Activated CD8-positive, alpha-beta T cell treated with anti-CD3 and anti-CD28 coated beads for 36 hours (primary cell): ENCODE measurements around the gene FOXO6. TPM values are rescaled to one million over a fixed set of nuclear protein-coding genes. Genes with fewer than 3 reads are reported as not detected.

Experiments
- ATAC-seq: fragments of 200-7000 bp; cut with Tn5 transposase; one replicate; pipeline ENCODE4 v1.10.0; 2021; ENCODE audit warnings: mild to moderate bottlenecking, moderate library complexity
- CTCF ChIA-PET: fragments of 350-600 bp; sonication (Branson Sonifier 250); formaldehyde crosslinking; loops from one replicate; lab custom pipeline; 2021; ENCODE audit warnings: antibody characterized with exemption; lab: Charles Lee
- POLR2A ChIA-PET: fragments of 350-600 bp; sonication (Branson Sonifier 250); formaldehyde crosslinking; loops from one replicate; lab custom pipeline; 2021; ENCODE audit warnings: antibody characterized with exemption; lab: Charles Lee
- DNase-seq: peaks from one replicate; pipeline ENCODE4 v3.0.0-alpha.2; 2020
- H3K27ac Mint-ChIP-seq: one replicate; pipeline ENCODE4 v1.8.0; 2021; ENCODE audit warnings: mild to moderate bottlenecking, mixed read lengths
- H3K27me3 Mint-ChIP-seq: one replicate; pipeline ENCODE4 v1.8.0; 2021; ENCODE audit warnings: mixed read lengths
- H3K36me3 Mint-ChIP-seq: one replicate; pipeline ENCODE4 v1.8.0; 2021; ENCODE audit warnings: low read depth, mixed read lengths
- H3K4me1 Mint-ChIP-seq: one replicate; pipeline ENCODE4 v1.8.0; 2021; ENCODE audit warnings: low read depth, mixed read lengths
- H3K4me3 Mint-ChIP-seq: one replicate; pipeline ENCODE4 v1.8.0; 2021; ENCODE audit warnings: mild to moderate bottlenecking, moderate library complexity, mixed read lengths
- H3K9me3 Mint-ChIP-seq: one replicate; pipeline ENCODE4 v1.8.0; 2021; ENCODE audit warnings: mixed read lengths
- intact Hi-C: fragments of 100-400 bp; cut with micrococcal nuclease; formaldehyde crosslinking; loops from one replicate; pipeline ENCODE4 v1.10.0; 2022
- total RNA-seq, 2 experiments: library from RNA; stranded (reverse); gene quantifications; one replicate each; pipeline ENCODE4 v1.2.3, GENCODE V29; 2021
- TF ChIP-seq, protein P1 (sequence below): fragments of 200-600 bp; IDR thresholded peaks from one replicate; pipeline ENCODE4 v1.8.0; 2022; ENCODE audit warnings: antibody characterized with exemption, mild to moderate bottlenecking

Gene FOXO6
- total RNA-seq, 2 experiments from 2014 or later, result 0.49 to 0.68 TPM

DNA sequence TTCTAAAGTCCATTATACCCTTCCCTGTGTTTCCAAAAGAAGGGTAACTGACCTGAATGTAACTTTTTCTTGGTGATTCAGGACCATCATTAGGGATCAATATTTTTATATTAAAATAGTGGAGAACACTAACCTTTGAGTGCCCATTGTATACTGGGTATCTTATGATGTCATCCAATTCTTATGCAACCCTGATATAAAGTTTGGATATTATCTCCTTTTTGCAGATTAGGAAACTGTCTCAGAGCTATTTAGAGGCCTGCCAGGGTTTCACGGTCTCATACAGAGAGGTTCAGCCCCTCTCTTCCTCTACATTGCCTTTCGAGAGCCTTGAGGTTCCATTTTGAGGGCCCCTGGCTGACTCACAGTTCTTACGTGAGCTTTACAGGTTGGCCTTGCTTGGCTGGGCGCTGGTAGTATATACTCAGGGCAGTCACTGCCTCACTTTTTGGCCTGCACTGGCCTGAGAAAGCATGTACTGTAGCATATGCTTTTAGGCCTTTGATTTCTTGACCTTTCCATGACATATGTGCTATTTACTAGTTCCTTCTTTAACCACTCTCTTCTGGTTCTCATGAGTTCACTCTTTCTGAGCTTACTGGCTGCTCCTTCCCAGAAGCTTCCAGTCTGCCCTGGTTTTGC is 15.7 kb upstream of the FOXO6 start:
- ChIA-PET CTCF (interaction anchor here (1.3 kb wide), 1 partner anchor 9 kb away, joined by 4 read pairs; no protein-coding TSS in a partner anchor), POLR2A (no interaction called here)
- Mint-ChIP-seq H3K4me3 (no peak overlapping the region), H3K4me1 (peaks cover 17% of the 10 kb centered on the region), H3K9me3 (no peaks in the 10 kb centered on the region), H3K27me3 (peaks cover 15% of the 10 kb centered on the region), H3K27ac (no peak overlapping the region), H3K36me3 (no peaks in the 10 kb centered on the region)
- DNase-seq (no peak), ATAC-seq (no peak)
- intact Hi-C loops, result no loop called here
- TF ChIP-seq, protein P1, sequence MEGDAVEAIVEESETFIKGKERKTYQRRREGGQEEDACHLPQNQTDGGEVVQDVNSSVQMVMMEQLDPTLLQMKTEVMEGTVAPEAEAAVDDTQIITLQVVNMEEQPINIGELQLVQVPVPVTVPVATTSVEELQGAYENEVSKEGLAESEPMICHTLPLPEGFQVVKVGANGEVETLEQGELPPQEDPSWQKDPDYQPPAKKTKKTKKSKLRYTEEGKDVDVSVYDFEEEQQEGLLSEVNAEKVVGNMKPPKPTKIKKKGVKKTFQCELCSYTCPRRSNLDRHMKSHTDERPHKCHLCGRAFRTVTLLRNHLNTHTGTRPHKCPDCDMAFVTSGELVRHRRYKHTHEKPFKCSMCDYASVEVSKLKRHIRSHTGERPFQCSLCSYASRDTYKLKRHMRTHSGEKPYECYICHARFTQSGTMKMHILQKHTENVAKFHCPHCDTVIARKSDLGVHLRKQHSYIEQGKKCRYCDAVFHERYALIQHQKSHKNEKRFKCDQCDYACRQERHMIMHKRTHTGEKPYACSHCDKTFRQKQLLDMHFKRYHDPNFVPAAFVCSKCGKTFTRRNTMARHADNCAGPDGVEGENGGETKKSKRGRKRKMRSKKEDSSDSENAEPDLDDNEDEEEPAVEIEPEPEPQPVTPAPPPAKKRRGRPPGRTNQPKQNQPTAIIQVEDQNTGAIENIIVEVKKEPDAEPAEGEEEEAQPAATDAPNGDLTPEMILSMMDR, result no peak

DNA sequence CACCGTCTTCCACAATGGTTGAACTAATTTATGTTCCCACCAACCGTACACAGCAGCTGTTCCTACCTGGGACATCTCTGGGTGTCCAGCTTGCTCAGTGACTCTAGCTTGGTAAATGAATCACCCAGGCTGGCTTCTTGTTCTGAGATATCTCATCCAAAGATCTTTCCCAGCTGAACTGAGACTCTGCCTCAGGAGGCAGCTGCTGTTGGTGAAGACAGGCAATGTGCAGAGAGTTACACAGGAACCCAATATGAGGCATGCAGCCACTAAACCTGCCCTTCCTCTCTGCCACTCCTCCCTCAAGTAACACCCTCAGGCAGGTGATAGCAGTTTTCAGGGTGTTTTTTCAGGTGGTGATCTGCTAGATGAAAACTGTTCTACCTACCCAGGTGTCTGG is 14.0 kb upstream of the FOXO6 start:
- H3K4me3 Mint-ChIP-seq, result no peak overlapping the region
- H3K36me3 Mint-ChIP-seq, result no peaks in the 10 kb centered on the region
- ATAC-seq (no peak), DNase-seq (no peak)
- intact Hi-C loops, result no loop called here
- H3K9me3 Mint-ChIP-seq, result no peaks in the 10 kb centered on the region
- H3K27ac Mint-ChIP-seq, result no peak overlapping the region
- ChIA-PET POLR2A (no interaction called here), CTCF (no interaction called here)
- peaks cover 17% of the 10 kb centered on the region for H3K4me1 Mint-ChIP-seq
- TF ChIP-seq, protein P1, result no peak
- peaks cover 11% of the 10 kb centered on the region for H3K27me3 Mint-ChIP-seq

DNA sequence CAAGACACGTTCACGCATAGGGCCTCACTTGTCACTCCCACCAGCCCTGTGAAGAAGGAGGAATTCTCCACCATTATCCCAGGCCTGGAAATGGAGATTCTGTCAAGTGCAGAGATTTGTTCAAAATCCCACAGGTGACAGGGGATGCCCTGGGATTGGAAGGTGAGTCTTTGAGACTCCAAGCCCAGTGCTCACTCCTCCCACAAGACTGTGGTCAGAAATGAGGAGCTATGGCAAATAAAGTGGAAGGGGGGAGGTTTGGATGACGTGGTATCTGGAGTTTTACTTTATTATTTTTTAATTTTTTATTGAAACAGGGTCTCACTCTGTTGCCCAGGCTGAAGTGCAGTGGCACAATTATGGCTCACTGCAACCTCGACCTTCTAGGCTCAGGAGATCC is 12.8 kb upstream of the FOXO6 start:
- Mint-ChIP-seq H3K27ac (no peak overlapping the region), H3K27me3 (peaks cover 11% of the 10 kb centered on the region), H3K36me3 (no peaks in the 10 kb centered on the region), H3K9me3 (no peaks in the 10 kb centered on the region), H3K4me1 (peaks cover 17% of the 10 kb centered on the region), H3K4me3 (no peak overlapping the region)
- ChIA-PET CTCF (no interaction called here), POLR2A (no interaction called here)
- intact Hi-C loops, result no loop called here
- DNase-seq, result no peak
- ATAC-seq, result no peak
- TF ChIP-seq, protein P1, result no peak

DNA sequence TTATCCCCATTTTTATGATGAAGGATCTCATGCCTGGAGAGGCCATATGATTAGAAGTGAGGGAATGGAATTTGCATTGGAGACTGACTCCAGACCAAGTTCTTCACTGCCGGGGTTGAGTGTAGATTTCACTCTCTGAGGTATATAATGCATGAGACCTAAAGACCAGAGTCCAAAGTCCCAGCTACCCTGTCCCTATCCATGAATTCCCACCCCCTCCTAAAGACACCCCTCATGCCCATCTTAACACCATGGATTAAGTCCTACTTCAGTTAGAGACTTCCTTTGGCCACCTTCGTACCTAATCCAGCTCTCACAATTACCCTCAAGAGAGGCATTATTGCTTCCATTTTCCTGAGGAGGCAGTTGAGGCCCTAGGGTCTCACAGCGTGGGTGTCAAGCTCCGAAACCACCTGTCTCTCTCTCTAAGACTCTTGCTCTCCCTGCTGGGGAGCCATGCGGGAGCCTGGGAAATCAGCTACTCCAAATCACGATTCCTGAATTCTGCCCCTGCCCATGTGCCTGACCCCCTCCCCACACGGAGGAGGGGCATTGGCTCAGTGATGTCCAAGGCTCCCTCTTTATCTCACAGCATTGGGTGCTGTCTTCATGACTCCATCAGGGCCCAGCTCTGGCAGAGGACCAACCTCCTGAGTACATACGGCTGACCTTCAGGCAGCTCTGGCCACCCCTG is 11.7 kb upstream of the FOXO6 start:
- intact Hi-C loops, result no loop called here
- Mint-ChIP-seq H3K36me3 (no peaks in the 10 kb centered on the region), H3K4me1 (peaks cover 7% of the 10 kb centered on the region), H3K27ac (no peak overlapping the region), H3K27me3 (peaks cover 6% of the 10 kb centered on the region), H3K9me3 (no peaks in the 10 kb centered on the region), H3K4me3 (no peak overlapping the region)
- POLR2A ChIA-PET, result no interaction called here
- DNase-seq, result no peak
- CTCF ChIA-PET, result no interaction called here
- ATAC-seq, result no peak
- TF ChIP-seq, protein P1, result no peak

DNA sequence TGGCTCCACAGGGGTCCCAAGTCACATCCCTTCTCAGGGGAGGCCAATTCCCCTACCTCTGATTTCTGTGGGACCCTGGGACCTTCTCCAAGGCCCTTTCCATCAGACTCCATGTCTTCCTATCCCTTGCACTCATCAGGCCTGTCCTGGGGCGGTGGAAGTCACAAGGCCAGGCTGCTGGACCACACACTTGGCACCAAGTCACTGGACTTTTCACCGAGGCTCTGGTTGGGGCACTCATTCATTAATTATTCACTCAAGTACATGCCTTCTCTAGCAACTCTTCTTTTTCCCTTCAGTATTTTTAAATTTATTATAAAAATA is 11.2 kb upstream of the FOXO6 start:
- Mint-ChIP-seq H3K9me3 (no peaks in the 10 kb centered on the region), H3K4me3 (no peak overlapping the region), H3K27me3 (peaks cover 6% of the 10 kb centered on the region), H3K36me3 (no peaks in the 10 kb centered on the region), H3K27ac (no peak overlapping the region), H3K4me1 (peaks cover 3% of the 10 kb centered on the region)
- POLR2A ChIA-PET, result no interaction called here
- DNase-seq (no peak), ATAC-seq (no peak)
- intact Hi-C loops, result no loop called here
- TF ChIP-seq, protein P1, result no peak
- CTCF ChIA-PET, result no interaction called here
